AG04450 (cell line): ENCODE measurements around the gene HIF3A. TPM values are rescaled to one million over a fixed set of nuclear protein-coding genes. Genes with fewer than 3 reads are reported as not detected.

ENCODE experiments used
- CTCF ChIA-PET: fragments of 300-600, 350-600 bp; formaldehyde crosslinking; extraction: SDS; loops from one replicate; lab custom pipeline; 2022; ENCODE audit warnings: antibody characterized with exemption, inconsistent platforms; lab: Charles Lee
- POLR2A ChIA-PET: fragments of 350-600 bp; formaldehyde crosslinking; extraction: SDS; loops from one replicate; lab custom pipeline; 2021; ENCODE audit warnings: antibody characterized with exemption, inconsistent platforms; lab: Yijun Ruan, JAX
- DNase-seq: peaks from one replicate; pipeline ENCODE4 v3.0.0-alpha.2; 2011; ENCODE audit warnings: low read depth, low spot score
- H3K27ac ChIP-seq: one replicate; pipeline ENCODE4 v1.5.1; 2012; ENCODE audit warnings: low read depth, low read length, control low read depth
- H3K27me3 ChIP-seq: one replicate; pipeline ENCODE4 v1.6.0; 2012; ENCODE audit warnings: low read length; ENCODE audit not compliant: control insufficient read depth, insufficient read depth
- H3K4me3 ChIP-seq: 2 replicates; pipeline ENCODE4 v1.5.1; 2011; ENCODE audit warnings: mild to moderate bottlenecking, low read depth, low read length, control low read depth
- H3K9me3 ChIP-seq: 2 replicates; pipeline ENCODE4 v1.5.1; 2012; ENCODE audit warnings: low read length; ENCODE audit not compliant: control insufficient read depth, insufficient read depth
- polyA plus RNA-seq: library from polyadenylated mRNA; depleted of rRNA; stranded (reverse); fragments of >200 nt; gene quantifications from 2 replicates; pipeline ENCODE4 v1.2.3, GENCODE V29; 2011
- TF ChIP-seq, protein P1 (sequence below): IDR thresholded peaks from 2 replicates; pipeline ENCODE4 v1.5.1; 2011; ENCODE audit warnings: low read depth, low read length, control low read depth, inconsistent platforms

HIF3A gene
- polyA plus RNA-seq, 1 experiment, result 0.21 TPM

- DNase-seq, result no peak
- Histone ChIP-seq H3K27me3 (no peaks in the 10 kb centered on the region), H3K27ac (no peak overlapping the region), H3K4me3 (no peak overlapping the region), H3K9me3 (peaks cover 9% of the 10 kb centered on the region)
- ChIA-PET CTCF (interaction anchor here (0.5 to 2.5 kb wide), 3 partner anchors 12 to 156 kb away, joined by 3 to 16 read pairs (median 4); partner anchors contain the start of gene PPP5C), POLR2A (no interaction called here)
- TF ChIP-seq, protein P1, sequence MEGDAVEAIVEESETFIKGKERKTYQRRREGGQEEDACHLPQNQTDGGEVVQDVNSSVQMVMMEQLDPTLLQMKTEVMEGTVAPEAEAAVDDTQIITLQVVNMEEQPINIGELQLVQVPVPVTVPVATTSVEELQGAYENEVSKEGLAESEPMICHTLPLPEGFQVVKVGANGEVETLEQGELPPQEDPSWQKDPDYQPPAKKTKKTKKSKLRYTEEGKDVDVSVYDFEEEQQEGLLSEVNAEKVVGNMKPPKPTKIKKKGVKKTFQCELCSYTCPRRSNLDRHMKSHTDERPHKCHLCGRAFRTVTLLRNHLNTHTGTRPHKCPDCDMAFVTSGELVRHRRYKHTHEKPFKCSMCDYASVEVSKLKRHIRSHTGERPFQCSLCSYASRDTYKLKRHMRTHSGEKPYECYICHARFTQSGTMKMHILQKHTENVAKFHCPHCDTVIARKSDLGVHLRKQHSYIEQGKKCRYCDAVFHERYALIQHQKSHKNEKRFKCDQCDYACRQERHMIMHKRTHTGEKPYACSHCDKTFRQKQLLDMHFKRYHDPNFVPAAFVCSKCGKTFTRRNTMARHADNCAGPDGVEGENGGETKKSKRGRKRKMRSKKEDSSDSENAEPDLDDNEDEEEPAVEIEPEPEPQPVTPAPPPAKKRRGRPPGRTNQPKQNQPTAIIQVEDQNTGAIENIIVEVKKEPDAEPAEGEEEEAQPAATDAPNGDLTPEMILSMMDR, result no peak
Measured at GRCh38 chr19:46383846-46384245, 87.0 kb downstream of the HIF3A start.

DNA sequence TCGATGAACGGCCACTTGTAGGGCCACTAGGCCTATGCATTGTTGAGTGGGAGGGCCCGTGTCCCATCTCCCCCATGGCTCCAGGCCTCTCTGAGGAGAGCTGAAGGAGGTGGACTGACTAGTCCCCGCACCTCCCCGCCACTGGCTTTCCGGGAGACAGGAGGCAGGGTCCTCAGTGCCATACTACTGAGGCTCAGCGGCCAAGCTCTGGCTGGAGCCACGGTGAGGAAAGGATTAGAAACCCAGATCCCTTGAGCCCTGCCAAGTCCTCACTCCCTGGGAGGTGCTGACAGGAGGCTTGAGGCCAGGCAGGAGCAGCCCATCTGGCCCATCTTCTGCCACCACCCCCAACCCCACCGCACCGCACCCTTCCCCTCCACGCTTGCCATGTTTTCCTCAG lies 87.6 kb downstream of the HIF3A start:
- Histone ChIP-seq H3K4me3 (no peak overlapping the region), H3K9me3 (peaks cover 14% of the 10 kb centered on the region), H3K27ac (no peak overlapping the region), H3K27me3 (no peaks in the 10 kb centered on the region)
- ChIA-PET POLR2A (no interaction called here), CTCF (interaction anchor here (0.7 to 2.5 kb wide), 2 partner anchors 11 to 154 kb away, joined by 3 to 16 read pairs; no protein-coding TSS in a partner anchor)
- DNase-seq, result no peak
- TF ChIP-seq, protein P1, result no peak

DNA sequence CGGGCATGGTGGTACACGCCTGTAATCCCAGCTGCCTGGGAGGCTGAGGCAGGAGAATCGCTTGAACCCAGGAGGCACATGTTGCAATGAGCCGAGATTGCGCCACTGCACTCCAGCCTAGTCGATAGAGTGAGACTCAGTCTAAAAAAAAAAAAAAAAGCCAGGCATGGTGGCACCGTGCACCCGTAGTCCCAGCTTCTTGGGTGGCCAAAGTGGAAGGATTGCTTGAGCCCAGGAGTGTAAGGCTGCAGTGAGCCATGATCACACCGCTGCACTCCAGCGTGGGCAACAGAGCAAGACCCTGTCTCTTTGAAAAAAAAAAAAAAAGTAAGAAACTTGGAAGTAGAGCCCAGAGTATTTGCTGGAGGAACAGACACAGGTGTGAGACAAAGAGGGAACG lies 88.8 kb downstream of the HIF3A start:
- CTCF ChIA-PET, result interaction anchor here (1.0 to 2.0 kb wide), 2 partner anchors 10 to 152 kb away, joined by 3 to 17 read pairs; no protein-coding TSS in a partner anchor
- Histone ChIP-seq H3K27ac (no peak overlapping the region), H3K4me3 (no peak overlapping the region), H3K27me3 (no peaks in the 10 kb centered on the region), H3K9me3 (peaks cover 25% of the 10 kb centered on the region)
- POLR2A ChIA-PET, result interaction anchor here (0.6 kb wide), 1 partner anchor 12 kb away, joined by 4 read pairs; no protein-coding TSS in a partner anchor
- TF ChIP-seq, protein P1, result no peak
- no peak for DNase-seq

DNA sequence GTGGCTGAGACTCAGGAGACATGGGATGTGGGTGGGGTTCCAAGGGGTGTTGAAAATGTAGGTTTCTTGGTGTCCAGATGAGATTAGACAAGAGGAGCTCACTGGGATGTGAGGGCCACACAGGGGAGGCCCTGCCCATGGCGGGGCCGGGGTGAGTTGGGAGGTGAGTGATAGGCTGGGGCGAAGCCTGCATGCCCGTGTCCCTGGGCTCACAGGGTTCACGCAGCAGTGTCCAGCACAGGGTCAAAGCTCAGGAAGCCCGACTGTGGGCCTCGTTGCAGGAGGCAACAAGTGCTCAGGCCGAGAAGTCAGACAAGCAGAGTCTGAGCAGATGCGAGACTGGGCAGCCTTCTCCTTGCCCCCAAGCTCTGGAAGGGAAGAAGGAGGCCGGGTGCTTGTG lies 89.3 kb downstream of the HIF3A start:
- no peaks in the 10 kb centered on the region for H3K27me3 ChIP-seq

More for the DNA sequence above, 89.3 kb downstream of the HIF3A start:
- CTCF ChIA-PET, result interaction anchor here (1.0 to 2.0 kb wide), 2 partner anchors 9 to 151 kb away, joined by 3 to 17 read pairs; no protein-coding TSS in a partner anchor
- Histone ChIP-seq H3K4me3 (no peak overlapping the region), H3K9me3 (peaks cover 27% of the 10 kb centered on the region), H3K27ac (no peak overlapping the region)
- no peak for DNase-seq
- POLR2A ChIA-PET, result interaction anchor here (0.6 kb wide), 2 partner anchors 12 to 18 kb away, joined by 3 to 4 read pairs; no protein-coding TSS in a partner anchor
- TF ChIP-seq, protein P1, result no peak
